DMS153 (cell line): Measurements from ENCODE around the gene UBE2J2.
"Not testable (repeated sequence)": the region's sequence is repeated elsewhere in the genome, so short reads cannot be mapped to it uniquely, and the experiment has no call there.

ENCODE experiments used
- DNase-seq: peaks from one replicate; lab custom pipeline; 2025; lab: John Stamatoyannopoulos, UW

The UBE2J2 gene

GRCh38 chr1:1273512-1274298 is at the start of gene UBE2J2:
UBE2J2 (minus strand) TSS chr1:1273854; CDS start chr1:1267992, 5,862 bp downstream.
- DNase-seq = peak; percentile 83

GRCh38 chr1:1322952-1323351 is 49.3 kb upstream of the UBE2J2 start:
- no peak for DNase-seq

GRCh38 chr1:1322418-1322817 is 48.8 kb upstream of the UBE2J2 start:
- no peak for DNase-seq

- DNase-seq = no peak
Measured at GRCh38 chr1:1321477-1321876, 47.8 kb upstream of the UBE2J2 start.

GRCh38 chr1:1320666-1321448 is 47.2 kb upstream of the UBE2J2 start:
- no peak for DNase-seq

- no peak for DNase-seq
Measured at GRCh38 chr1:1319646-1319941, 45.9 kb upstream of the UBE2J2 start.

- DNase-seq = no peak
Measured at GRCh38 chr1:1318777-1319645, 45.4 kb upstream of the UBE2J2 start.

GRCh38 chr1:1318131-1318652 is 44.5 kb upstream of the UBE2J2 start:
- peak; percentile 84 for DNase-seq

- DNase-seq = no peak
Measured at GRCh38 chr1:1317420-1317819, 43.8 kb upstream of the UBE2J2 start.

- not testable (repeated sequence) for DNase-seq
Measured at GRCh38 chr1:1316199-1316598, 42.5 kb upstream of the UBE2J2 start.

- no peak for DNase-seq
Measured at GRCh38 chr1:1315435-1315954, 41.8 kb upstream of the UBE2J2 start.

- no peak for DNase-seq
Measured at GRCh38 chr1:1314678-1315335, 41.2 kb upstream of the UBE2J2 start.

- no peak for DNase-seq
Measured at GRCh38 chr1:1314237-1314586, 40.6 kb upstream of the UBE2J2 start.

GRCh38 chr1:1313500-1314236 is 40.0 kb upstream of the UBE2J2 start:
- no peak for DNase-seq

GRCh38 chr1:1312450-1313314 is 39.0 kb upstream of the UBE2J2 start:
- no peak for DNase-seq

GRCh38 chr1:1311107-1312104 is 37.8 kb upstream of the UBE2J2 start:
- no peak for DNase-seq

GRCh38 chr1:1310476-1311053 is 36.9 kb upstream of the UBE2J2 start:
- DNase-seq = no peak

- no peak for DNase-seq
Measured at GRCh38 chr1:1310109-1310385, 36.4 kb upstream of the UBE2J2 start.
